HG03196 (cell line): Measurements from ENCODE around the gene DACH1.
"Not testable (repeated sequence)": the region's sequence is repeated elsewhere in the genome, so short reads cannot be mapped to it uniquely, and the experiment has no call there.

ENCODE experiments used
- ATAC-seq: cut with Tn5 transposase; IDR thresholded peaks from one replicate; pipeline ENCODE4 v1.9.1; 2021; ENCODE audit not compliant: unreplicated experiment

DACH1 gene

GRCh38 chr13:71785361-71785760, 81.6 kb downstream of the DACH1 start:
- no peak for ATAC-seq

DNA sequence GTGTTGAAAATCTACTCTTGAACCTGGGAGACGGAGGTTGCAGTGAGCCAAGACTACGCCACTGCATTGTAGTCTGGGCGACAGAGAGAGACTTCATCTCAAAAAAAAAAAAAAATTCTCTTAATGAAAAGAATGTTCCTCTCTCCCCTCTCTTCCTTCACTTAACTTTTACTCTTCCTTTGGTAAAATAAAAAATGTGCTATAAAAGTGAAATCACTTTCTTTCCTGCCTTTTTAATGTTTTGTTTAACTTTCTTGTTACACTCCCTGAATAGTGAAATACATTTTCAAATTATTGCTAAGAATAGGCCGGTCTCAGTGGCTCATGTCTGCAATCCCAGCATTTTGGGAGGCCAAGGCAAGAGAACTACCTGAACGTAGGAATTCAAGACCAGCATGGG, 86.5 kb downstream of the DACH1 start:
- ATAC-seq, result no peak

GRCh38 chr13:71778998-71779397, 88.0 kb downstream of the DACH1 start:
- ATAC-seq, result not testable (repeated sequence)

- no peak for ATAC-seq
These were observed 91.0 kb downstream of the DACH1 start for GRCh38 chr13:71775966-71776365.

DNA sequence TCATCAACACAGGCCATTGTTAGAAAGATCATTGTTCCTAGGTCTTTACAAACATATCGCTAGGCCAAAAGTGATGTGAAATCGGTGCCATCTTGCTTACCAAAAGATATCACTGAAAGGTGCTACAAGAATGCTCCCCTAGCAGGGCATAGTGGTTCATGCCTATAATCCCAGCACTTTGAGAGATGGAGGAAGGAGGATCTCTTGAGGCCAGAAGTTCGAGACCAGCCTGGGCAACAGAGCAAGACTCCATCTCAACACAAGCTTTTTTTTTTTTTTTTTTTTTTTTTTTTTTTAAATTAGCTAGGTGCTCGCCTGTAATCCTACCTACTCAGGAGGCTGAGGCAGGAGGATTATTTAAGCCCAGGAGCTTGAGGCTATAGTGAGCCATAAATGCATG, 92.1 kb downstream of the DACH1 start:
- no peak for ATAC-seq

DNA sequence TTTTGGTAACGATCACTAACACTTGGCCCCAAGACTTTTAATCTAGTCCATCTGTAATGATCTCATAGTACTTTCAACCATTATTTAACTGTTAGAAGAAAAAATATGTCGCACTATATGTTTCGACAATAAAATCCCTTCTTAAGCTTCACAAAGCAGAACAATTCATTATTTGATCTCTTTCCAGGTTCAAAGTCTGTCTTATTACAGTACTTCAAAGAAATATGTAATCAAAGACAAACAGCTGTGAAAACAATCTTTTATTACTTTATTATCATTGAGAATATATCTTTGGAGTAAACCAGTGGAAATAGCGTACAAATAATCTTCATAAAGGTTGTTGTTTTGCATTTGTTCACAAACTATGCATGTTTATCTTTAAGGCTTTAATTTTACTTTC, 93.5 kb downstream of the DACH1 start:
- ATAC-seq, result no peak

DNA sequence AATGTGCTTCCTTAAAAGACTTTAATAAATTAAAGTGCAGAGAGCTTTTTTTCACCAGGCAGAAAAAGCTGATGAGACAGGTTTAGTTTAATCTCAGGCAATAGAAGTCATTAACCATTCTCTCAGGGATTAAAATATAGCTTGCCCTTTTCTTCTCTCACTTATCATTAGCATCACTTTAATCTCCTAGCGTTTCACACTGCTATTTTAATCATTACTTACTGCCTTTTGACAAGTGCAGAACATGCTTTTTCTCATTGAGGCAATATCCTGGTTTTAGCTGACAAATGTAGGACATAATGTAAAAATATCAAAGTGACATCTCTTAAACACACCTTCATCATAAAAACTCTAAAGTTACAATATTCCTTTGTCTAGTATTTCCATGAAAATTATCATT, 94.6 kb downstream of the DACH1 start:
- ATAC-seq, result no peak

GRCh38 chr13:71771144-71771543, 95.9 kb downstream of the DACH1 start:
- ATAC-seq, result no peak

GRCh38 chr13:71770710-71771109, 96.3 kb downstream of the DACH1 start:
- no peak for ATAC-seq

DNA sequence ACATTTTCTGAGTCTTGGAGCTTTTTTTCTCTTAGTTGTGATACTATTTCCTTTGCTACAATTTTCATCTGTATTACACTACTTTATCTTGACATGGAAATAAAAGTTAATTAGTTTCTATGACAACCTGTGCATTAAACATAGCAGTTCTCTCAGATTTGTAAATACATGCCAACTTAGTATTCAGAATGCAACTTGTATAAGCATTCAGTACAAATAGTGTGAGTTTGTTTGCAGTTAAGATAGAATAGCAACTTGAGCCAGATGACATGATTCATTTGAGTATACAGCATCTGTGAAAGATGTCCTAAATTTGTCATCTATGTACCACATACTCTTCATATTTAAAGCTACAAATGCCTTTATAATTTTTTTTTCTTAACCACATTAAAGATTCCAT, 98.1 kb downstream of the DACH1 start:
- ATAC-seq, result no peak

DNA sequence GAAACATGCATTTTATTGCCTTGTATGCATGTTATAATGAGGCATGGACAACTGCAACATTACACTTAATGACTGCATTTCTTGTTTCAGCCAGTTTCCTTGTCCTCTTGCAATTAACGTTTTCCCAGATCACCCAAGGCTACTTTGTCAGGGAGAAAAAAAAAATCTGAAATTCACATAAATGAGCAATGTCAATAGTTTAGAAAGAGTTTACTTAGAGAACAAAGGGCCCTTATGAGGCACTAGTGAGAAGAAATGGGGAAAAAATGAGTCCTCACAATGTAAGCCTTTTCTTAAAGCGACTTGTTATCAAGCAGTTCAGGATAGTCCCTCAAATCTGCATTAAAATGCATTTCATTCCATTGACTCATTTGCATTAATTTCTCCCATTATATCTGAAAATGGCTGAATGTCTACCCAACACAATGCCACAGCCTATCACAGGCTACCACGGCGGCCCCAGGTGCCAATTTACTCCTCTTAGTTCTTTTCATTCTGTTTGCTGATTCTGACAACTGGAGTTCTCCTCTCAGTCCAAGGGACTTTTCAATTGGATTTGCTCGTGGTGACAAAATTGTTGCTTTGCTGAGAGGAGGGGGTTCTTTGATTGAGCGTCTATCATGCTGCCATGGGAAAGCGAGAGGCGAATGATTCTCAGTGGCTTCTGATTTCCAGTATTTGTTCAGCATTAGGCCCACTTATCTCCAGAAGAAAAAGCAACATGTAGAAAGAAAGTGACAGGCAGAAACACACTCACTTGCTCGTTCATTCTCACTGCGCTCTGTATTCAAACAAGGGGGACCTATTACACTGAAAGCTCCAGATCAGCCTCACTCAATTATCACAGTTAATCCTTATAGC, 107.1 kb downstream of the DACH1 start:
- ATAC-seq, result no peak

- no peak for ATAC-seq
These were observed 108.2 kb downstream of the DACH1 start for GRCh38 chr13:71758828-71759227.

- no peak for ATAC-seq
These were observed 112.5 kb downstream of the DACH1 start for GRCh38 chr13:71754407-71754974.

DNA sequence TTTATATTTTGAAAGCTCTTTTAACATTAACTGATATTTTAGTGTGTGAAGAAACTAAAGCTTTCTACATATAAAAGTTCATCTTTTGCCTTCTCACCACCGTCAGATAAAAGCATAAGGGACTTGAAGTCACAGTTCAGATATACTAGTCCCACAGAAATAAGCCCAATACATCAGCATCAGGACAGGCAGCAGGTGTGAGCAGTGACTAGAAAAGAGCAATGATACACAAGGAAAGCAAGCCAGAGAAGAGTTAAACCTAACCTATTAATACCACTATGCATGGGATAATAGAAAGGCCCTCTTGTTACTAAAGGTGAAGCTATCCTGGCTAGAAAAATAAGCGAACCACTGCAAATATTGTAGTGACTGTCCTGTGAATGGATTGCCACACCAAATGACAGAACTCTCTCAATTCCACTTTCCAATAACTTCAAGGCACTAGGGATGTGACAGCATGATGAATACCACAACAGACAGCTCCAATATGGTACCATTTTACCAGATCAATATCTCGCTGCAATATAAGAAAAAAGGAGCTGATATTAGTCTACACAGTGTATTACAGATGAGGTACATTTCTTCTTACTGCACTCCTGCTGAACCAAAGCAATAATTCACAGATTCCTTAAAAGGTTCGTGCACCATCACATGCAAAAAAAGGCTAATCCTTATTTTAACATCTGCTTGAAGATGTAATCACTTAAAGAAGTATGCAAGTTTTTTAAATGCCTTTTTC, 114.1 kb downstream of the DACH1 start:
- no peak for ATAC-seq

DNA sequence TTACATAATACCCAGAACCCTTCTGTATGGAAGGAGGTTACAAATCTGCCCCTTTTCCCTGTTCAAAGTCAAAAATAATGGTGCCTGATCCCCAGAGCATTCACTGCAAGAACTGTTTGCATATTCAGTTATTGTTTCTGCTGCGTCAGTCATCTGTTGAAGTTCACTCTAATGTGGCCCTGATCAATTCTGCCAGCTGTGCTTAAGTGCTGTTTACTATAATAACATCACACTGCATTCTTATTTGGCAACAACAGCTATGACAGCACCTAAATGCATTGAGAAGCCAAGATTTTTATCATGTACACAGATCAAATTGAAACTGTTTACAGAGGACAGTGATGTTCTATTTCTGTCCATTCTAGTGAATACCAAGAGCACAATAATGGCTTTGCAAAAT, 115.9 kb downstream of the DACH1 start:
- ATAC-seq, result no peak

DNA sequence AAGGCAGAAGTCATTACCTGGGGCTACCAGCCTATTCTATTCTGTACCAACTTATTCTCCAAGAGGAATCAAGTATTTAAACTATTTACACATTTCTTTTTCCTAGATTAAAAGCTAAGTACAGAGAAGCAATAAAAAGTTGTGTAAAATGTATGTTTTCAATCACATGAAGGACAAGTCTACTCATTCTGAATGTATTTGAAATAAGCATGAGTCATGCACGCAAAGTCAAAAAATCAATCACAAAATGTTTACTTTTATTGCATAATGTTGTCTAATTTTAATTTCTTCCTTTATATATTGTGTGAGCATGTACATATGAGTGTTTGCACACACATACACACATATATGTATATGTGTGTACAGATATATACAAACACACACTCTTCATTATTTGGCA, 136.7 kb downstream of the DACH1 start:
- no peak for ATAC-seq

DNA sequence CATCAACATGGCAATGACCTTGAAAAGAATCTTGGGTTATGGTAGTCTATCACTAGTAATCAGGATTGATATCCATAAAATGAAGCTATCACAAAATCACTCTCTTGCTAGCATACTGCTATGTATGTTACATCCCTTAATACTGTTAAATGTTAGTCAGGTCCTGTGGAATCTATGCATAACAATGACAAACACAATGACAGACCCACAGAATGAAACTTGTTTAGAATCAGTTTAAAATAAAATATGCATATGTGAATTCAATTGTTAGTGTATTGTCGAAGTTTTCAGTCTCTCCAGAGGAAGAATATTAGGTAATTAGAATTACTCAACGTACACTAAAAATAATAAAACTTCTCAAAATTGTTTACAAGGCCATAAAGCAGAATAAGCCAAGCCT, 137.6 kb downstream of the DACH1 start:
- ATAC-seq, result no peak

DNA sequence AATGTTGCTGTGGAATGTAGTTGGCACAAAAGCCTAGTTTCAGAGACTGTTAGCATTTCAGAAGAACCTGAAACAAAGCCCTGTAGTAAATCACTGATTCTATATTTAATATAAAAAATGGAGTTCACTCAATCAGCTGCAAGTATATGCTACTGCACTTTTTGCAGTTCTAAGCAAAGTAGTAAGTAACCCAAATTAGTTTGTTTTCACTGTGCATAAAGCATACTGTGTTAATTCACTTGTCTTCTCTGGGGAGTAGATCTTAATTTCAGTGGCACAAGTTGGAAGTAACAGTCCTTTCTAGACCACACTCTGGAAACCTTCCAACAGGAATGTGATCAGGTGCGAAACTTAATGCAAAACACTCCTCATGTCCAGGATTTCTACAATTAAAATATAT, 139.3 kb downstream of the DACH1 start:
- no peak for ATAC-seq

DNA sequence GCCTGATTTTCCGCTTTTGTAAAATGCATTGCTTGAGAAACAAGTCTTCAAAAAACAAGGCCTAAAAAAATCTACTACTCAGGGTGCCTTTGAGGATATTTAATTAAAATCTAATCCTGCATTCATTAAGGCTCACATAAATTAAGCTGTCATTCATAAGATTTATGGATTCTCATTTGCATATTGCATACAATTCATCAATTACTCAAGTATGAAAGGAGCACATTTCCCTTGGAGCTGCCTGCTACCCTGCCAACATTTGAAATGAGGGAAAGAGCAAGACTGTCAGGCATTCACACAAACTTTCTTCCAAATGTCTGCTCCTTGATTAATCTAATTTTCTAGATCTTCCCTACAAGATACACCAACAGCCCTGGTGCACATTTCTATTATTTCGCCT, 140.0 kb downstream of the DACH1 start:
- ATAC-seq, result no peak

DNA sequence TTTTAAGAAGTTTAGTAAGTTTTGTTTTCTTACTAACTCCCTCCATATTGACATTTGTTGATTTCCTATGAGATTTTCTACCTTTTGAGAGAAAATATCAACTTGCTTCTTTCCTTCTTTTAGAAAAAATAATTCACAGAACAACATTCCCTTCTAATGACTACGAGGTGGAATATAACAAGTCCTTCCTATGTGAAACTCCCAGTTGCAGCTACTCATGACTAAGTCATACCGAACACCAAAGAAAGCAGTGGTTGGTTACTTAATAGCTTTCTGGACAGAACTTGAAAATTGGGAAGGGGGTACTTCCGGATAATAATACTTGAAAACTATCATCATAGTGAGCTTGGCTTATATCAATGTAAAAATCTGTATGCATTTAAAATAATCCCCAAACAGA, 144.8 kb downstream of the DACH1 start:
- no peak for ATAC-seq

GRCh38 chr13:71721104-71721503, 145.9 kb downstream of the DACH1 start:
- ATAC-seq, result no peak

GRCh38 chr13:71718931-71719330, 148.1 kb downstream of the DACH1 start:
- no peak for ATAC-seq
